ENCODE data around the gene VMP1. TPM values are rescaled to one million over a fixed set of nuclear protein-coding genes. Genes with fewer than 3 reads are reported as not detected.

Gene VMP1
- total RNA-seq, 1 donor from 2014 or later = 64.9 TPM

DNA sequence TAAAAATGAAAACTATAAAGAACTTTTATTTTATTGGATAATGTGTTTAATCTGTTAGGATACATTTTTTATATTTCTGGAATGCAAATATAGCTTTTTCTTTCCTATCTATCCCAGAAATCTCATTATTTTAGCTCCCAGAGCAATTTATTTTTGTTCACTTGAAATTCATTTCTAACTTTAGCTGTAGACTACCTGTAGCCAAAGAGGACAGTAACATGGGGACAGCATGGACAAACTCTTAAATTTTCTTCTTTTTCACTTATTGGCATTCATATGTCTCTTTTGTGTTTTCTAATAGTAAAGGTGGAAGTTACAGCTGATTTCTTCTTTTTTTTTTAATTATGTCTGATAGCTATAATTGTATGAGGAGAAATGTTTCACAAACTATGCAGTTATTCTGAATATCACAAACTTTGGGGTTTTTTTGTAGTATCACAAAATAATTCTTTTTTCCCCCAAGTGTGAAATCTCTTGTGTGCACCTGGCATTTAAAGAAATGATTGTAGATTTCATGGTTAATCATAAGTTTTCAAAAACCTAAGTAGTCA is 55.4 kb downstream of the VMP1 start:
- no peaks in the 10 kb centered on the region for H3K9me3 Mint-ChIP-seq (ENCODE audit: unreplicated experiment)
- no peak overlapping the region for H3K4me3 Mint-ChIP-seq (ENCODE audit: unreplicated experiment)
- TF ChIP-seq CTCF (IDR thresholded peaks at IDR 0.05; ENCODE audit: unreplicated experiment) = no peak
- DNase-seq (ENCODE audit: low spot score) = no peak
- H3K4me1 Mint-ChIP-seq (ENCODE audit: unreplicated experiment) = no peaks in the 10 kb centered on the region
- no peaks in the 10 kb centered on the region for H3K27me3 Mint-ChIP-seq (ENCODE audit: unreplicated experiment)
- no peak overlapping the region for H3K27ac Mint-ChIP-seq (ENCODE audit: unreplicated experiment)
- peaks cover 5% of the 10 kb centered on the region for H3K36me3 Mint-ChIP-seq (ENCODE audit: low read depth, unreplicated experiment)

GRCh38 chr17:59763861-59764260 is 56.4 kb downstream of the VMP1 start:
- no peak for TF ChIP-seq CTCF (IDR thresholded peaks at IDR 0.05; ENCODE audit: unreplicated experiment)
- Mint-ChIP-seq H3K27me3 (ENCODE audit: unreplicated experiment) (no peaks in the 10 kb centered on the region), H3K27ac (ENCODE audit: unreplicated experiment) (no peak overlapping the region), H3K4me1 (ENCODE audit: unreplicated experiment) (no peaks in the 10 kb centered on the region), H3K4me3 (ENCODE audit: unreplicated experiment) (no peak overlapping the region), H3K9me3 (ENCODE audit: unreplicated experiment) (no peaks in the 10 kb centered on the region), H3K36me3 (ENCODE audit: low read depth, unreplicated experiment) (peaks cover 5% of the 10 kb centered on the region)
- DNase-seq (ENCODE audit: low spot score) = no peak

DNA sequence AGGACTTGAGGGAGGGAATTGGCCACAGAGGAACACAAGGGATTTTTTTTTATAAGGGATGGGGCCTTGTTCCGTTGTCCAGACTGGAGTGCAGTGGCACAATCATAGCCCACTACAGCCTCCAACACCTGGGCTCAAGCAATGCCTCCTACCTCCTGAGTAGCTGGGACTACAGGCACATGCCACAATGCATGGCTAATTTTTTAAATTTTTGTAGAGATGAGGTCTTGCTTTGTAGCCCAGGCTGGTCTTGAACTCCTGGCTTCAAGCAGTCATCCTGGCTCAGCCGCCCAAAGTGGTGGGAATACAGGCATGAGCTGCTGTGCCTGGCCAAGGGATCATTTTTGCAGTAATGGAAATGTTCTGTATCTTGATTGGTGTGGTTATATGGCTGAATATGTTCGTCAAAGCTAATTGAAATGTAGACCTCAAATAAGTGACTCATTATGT is 56.9 kb downstream of the VMP1 start:
- no peaks in the 10 kb centered on the region for H3K9me3 Mint-ChIP-seq (ENCODE audit: unreplicated experiment)
- H3K4me3 Mint-ChIP-seq (ENCODE audit: unreplicated experiment) = no peak overlapping the region
- H3K27me3 Mint-ChIP-seq (ENCODE audit: unreplicated experiment) = no peaks in the 10 kb centered on the region
- H3K27ac Mint-ChIP-seq (ENCODE audit: unreplicated experiment) = no peak overlapping the region
- DNase-seq (ENCODE audit: low spot score) = no peak
- TF ChIP-seq CTCF (IDR thresholded peaks at IDR 0.05; ENCODE audit: unreplicated experiment) = no peak
- H3K36me3 Mint-ChIP-seq (ENCODE audit: low read depth, unreplicated experiment) = peaks cover 4% of the 10 kb centered on the region
- H3K4me1 Mint-ChIP-seq (ENCODE audit: unreplicated experiment) = no peaks in the 10 kb centered on the region

DNA sequence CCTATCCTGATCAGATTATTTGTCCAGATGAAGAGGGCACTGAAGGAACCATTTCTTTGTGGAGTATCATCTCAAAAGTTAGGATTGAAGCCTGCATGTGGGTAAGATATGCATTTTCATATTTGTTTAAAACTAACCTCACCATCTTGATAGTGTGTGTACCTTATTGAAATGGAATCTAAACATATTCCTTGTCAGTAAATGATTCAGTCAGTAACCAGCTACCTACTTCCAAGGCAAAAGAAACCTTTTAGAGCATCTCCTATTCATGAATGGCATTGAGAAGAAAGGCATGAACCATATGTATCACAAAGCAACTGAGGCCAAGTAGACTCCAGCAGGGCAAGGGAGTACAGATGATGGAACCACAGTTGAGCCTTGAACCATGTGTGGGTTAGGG is 57.6 kb downstream of the VMP1 start:
- H3K9me3 Mint-ChIP-seq (ENCODE audit: unreplicated experiment) = no peaks in the 10 kb centered on the region
- H3K27me3 Mint-ChIP-seq (ENCODE audit: unreplicated experiment) = no peaks in the 10 kb centered on the region
- H3K4me1 Mint-ChIP-seq (ENCODE audit: unreplicated experiment) = no peaks in the 10 kb centered on the region
- no peak overlapping the region for H3K4me3 Mint-ChIP-seq (ENCODE audit: unreplicated experiment)
- DNase-seq (ENCODE audit: low spot score) = no peak
- no peak overlapping the region for H3K27ac Mint-ChIP-seq (ENCODE audit: unreplicated experiment)
- no peak for TF ChIP-seq CTCF (IDR thresholded peaks at IDR 0.05; ENCODE audit: unreplicated experiment)
- no peaks in the 10 kb centered on the region for H3K36me3 Mint-ChIP-seq (ENCODE audit: low read depth, unreplicated experiment)

- H3K27me3 Mint-ChIP-seq (ENCODE audit: unreplicated experiment) = no peaks in the 10 kb centered on the region
- no peak overlapping the region for H3K27ac Mint-ChIP-seq (ENCODE audit: unreplicated experiment)
Observed at GRCh38 chr17:59766491-59766890, 59.0 kb downstream of the VMP1 start.

More at GRCh38 chr17:59766491-59766890, 59.0 kb downstream of the VMP1 start:
- Mint-ChIP-seq H3K4me3 (ENCODE audit: unreplicated experiment) (no peak overlapping the region), H3K36me3 (ENCODE audit: low read depth, unreplicated experiment) (no peaks in the 10 kb centered on the region), H3K9me3 (ENCODE audit: unreplicated experiment) (no peaks in the 10 kb centered on the region), H3K4me1 (ENCODE audit: unreplicated experiment) (no peaks in the 10 kb centered on the region)
- DNase-seq (ENCODE audit: low spot score) = no peak
- TF ChIP-seq CTCF (IDR thresholded peaks at IDR 0.05; ENCODE audit: unreplicated experiment) = no peak

Data from endothelial cell (in vitro differentiated cells).